ENCODE measurements around the gene PLEKHG7. TPM values are rescaled to one million over a fixed set of nuclear protein-coding genes. Genes with fewer than 3 reads are reported as not detected.
"Not testable (repeated sequence)": the region's sequence is repeated elsewhere in the genome, so short reads cannot be mapped to it uniquely, and the experiment has no call there.

Gene PLEKHG7
- total RNA-seq = not detected

DNA sequence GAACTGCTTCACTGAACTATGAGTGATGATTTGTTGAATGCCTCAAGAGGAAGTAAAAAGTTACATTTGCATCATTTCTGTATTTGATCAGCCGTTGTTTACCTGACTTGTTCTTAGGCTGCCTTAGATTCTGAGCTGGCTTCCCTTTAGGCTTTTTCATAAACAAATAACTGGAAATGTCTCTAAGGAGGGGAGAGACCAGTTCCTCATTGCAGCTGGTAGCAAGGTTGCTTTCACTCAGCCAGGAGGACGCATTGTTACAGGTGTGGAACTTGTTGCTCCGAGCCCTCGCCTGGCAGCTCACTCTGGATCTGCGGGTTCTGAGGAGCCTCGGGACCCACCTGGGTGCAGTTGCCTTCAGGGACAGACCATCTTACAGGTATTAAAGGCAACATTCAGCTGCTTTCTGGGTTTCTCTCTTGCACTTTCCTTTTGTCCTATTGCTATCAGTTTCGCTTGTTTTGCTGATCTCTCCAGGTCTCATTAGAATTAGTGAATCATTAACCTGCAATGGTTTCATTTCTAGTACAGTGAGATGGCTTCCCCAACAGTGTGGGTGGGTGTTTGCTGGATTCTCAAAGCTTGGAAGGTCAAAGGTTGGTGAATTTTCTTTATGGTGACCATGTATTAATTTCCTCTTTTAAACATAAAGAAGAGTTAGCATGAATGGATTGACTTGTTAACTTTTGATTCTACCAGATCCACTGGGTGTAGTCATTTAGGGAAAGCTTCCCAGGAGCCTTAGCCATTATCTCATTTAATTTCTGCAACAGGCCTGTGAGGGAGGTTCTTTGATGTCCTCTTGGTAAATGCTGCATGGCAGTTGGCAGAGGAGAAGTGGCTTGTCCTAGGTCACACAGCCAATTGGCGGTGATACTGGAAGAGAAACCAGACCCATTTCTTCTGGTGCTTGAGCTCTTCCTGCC lies at the start of gene PLEKHG7:
Gene PLEKHG7, plus strand, starts transcription at position 236 of the 926 bp plus-strand sequence. CDS start 3,643 bp downstream, outside the sequence.
- DNase-seq = no peak

DNA sequence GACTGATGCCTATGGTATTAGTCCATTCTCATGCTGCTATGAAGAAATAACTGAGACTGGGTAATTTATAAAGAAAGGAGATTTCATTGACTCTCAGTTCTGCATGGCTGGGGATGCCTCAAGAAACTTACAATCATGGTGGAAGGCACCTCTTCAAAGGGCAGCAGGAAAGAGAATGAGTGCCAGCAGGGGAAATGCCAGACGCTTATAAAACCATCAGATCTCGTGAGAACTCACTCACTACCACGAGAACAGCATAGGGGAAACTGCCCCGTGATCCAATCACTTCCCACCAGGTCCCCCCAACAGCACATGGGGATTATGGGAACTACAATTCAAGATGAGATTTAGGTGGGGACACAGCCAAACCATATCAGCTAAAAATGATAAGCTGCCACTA lies 48.5 kb upstream of the PLEKHG7 start:
- DNase-seq = not testable (repeated sequence)

- peak; percentile 56 for DNase-seq
These were observed 47.9 kb upstream of the PLEKHG7 start for GRCh38 chr12:92654929-92655328.

DNA sequence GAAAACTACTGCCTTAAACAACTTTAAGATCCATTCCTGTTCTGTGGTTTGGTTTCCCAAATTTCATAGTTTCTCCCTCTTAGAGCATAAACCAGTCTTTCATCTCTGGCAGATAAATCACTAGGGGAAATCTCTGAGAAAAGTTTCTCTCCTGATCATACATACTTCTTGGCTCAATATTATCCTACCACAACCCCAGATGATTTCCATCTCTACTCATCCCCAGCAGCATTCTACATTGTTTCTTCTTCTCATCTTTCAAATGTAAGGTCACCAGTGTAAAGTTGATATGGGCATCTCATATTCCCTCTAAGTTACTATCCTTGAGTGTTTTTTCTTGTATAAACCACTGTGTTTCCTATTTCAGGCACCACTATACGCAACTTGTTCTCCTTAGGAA lies 45.9 kb upstream of the PLEKHG7 start:
- DNase-seq = no peak

DNA sequence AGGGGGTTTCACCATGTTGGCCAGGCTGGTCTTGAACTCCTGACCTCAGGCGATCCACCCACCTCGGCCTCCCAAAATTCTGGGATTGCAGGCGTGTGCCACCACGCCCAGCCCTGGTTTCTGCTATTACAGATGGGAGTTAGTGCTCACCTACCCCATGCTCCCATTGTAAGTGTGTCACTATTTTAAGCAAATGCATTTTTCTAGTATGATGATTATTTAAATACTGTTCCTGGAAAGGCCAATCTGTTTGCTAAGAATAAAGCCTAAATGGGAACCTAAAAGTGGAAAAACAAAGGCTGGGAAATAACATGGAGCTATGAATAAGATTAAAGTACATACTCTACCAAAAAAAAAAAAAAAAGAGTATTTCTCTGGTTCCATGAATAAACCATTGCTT lies 45.0 kb upstream of the PLEKHG7 start:
- no peak for DNase-seq

GRCh38 chr12:92658611-92659010 lies 44.2 kb upstream of the PLEKHG7 start:
- no peak for DNase-seq

GRCh38 chr12:92661269-92661668 lies 41.5 kb upstream of the PLEKHG7 start:
- no peak for DNase-seq

DNA sequence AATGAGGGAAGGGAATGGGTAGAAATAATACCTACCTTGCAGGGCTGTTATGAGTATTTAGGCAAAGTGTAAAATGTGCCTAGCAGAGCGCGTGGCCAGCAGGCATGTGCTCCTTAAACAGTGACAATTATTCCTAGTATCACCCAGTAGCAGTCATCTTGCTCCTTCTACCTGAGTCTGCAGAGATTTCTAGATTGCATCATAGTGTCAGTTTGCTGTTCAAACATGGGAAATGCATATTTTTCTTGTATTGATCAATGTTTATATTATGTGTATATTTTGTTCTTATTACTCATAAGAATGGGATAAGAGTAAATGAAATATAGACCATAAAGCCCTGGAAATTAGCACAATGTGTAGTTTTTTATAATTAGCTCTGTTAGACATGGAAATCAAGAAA lies 37.3 kb upstream of the PLEKHG7 start:
- DNase-seq = no peak

DNA sequence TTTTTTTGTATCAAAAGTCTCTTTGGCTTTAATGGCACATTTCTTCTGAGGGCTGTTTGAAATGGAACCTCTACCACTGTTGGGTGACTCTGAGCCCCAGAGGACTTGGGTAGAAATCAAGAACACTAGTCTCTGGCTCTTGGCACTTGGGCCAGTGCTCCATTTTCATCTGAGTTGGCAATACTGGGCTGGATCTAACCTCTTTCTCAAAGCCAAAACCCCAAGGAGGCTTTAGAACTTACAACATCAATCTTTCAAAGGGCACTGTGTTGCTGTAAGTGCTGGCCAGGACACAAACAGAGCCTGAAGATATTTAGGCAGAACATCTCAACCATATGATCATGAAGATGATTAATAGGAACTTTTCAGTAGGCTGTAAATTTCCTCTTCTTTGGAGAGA lies 34.0 kb upstream of the PLEKHG7 start:
- DNase-seq = no peak

- DNase-seq = not testable (repeated sequence)
These were observed 31.3 kb upstream of the PLEKHG7 start for GRCh38 chr12:92671524-92671923.

GRCh38 chr12:92673756-92674155 lies 29.0 kb upstream of the PLEKHG7 start:
- no peak for DNase-seq

DNA sequence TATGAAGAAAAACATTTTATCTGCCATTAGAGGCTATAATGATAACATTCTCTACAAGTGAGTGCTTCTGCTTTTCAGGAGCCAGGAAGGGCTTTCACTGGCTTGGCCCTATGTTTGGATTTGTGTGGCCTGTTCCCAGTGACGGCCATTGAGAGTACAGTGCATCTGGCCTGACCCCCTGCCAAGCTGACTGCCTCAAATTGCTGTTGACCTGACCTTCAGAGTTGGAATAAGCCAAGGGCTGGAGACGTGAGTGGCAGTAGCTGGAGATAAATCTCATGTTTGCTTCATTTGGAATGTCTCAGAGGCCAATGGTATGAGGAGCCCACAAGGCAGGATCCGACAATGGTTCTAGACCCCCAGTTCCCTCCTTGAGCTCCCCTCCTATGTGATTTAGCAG lies 28.3 kb upstream of the PLEKHG7 start:
- no peak for DNase-seq

GRCh38 chr12:92675092-92675865 lies 27.5 kb upstream of the PLEKHG7 start:
- no peak for DNase-seq

DNA sequence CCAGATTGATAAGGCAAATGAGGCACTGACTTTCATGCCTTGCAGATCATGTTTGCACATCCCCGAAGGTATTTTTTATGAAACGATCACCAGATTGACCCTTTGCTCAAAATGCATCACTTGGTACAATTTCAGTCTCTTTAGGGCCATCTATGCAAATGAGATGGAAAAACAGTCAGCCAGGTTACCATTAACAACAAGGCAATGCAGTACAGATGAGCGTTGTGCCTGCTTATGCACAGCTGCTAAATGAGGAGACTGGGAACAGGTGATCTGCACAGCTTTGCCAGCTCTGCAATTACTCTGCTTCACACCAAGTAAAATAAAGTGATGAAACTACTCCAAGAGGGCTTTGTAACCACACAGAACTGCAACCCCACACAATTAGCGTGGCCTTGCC lies 26.1 kb upstream of the PLEKHG7 start:
- DNase-seq = peak; percentile 36

DNA sequence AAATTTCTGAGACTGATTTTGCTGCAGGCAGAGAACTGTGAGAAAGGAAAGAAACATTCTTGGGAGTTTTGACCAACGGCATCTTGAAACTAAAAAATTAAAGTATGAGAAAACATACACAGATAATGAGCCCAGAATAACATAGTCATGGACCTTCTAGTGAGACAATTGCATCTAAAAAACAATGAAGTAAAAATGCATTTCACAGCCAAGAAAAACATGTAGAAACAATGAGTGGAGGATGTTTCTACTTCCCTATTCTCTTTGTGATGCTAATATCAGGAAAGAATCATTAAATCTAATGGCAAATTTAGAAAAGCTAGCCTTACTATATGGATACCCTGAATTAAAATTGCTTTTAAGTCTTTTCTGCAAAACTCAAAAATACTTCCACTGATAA lies 12.2 kb upstream of the PLEKHG7 start:
- no peak for DNase-seq

DNA sequence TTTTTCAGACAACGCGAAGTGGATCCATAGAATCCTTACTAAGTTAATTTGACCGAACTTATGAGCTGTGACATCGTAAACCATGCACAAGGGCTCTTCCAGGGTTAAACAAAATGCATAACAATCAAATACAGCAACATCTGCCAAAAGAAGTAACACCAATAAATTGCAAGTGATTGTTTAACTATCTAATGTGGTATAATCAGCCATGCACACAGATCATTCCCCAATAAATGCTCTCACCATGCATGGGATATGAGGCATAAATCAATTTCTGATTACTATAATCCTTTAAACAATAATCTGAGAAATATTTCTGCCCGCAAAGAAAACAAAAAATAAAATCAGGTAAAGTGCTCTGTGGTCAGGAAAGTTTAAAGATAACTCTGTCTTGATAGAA lies 7.7 kb upstream of the PLEKHG7 start:
- DNase-seq = no peak

DNA sequence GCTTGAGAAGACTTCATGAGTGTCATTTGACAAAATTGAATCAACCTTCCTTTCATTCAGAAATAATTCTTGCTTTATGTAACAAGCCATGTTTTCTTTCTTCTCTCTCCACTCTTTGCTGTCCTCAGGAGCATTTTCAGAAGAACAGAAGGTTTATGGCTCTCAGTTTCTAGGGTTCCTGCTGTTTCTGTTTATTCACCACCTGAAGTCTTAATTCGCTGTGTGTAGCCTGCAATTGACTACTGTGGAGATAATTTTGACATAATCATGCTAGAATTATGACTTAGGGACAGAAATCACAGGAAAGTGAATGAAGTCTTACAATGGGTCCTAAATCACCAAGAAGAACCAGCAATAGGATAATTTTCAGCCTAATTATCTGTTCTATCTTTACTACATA lies 7.2 kb upstream of the PLEKHG7 start:
- DNase-seq = no peak

DNA sequence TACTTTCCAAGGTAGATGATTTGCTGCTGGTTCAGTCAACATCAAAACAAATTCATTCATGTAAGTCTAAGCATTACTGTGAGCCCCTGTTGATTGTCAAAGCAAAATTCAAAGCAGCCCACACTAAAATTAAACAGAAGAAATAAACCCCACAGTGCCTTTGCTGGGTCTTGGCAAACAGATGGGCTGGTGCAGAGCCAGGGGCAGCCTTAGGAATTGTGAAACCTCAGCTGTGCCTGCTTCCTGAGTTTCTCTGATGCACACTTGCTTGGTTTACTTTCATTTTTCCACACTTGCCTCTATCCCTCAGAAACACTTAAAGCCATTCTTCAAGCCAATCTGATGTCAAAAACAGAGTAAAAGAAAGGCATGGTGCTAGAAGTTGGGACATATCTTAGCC lies 6.6 kb upstream of the PLEKHG7 start:
- DNase-seq = peak; percentile 82

DNA sequence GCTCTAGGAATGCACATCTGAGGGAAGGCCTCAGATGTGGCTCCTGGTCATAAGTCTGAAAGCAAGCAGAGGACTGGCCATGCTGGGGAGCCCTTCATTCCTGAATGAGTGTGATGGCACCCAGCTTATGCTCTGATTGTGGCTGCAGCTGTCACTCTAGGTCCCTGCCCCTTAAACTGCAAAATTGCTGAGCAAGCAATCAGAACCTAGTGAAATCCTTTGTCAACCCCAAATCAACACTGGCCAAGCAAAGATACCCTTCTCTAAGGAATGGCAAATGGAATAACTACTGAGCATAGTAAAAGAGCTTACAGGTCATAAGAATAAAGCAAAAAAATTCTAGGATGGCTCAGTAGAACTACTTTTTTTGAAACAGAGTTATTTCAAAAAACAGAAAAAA lies 4.3 kb upstream of the PLEKHG7 start:
- no peak for DNase-seq

DNA sequence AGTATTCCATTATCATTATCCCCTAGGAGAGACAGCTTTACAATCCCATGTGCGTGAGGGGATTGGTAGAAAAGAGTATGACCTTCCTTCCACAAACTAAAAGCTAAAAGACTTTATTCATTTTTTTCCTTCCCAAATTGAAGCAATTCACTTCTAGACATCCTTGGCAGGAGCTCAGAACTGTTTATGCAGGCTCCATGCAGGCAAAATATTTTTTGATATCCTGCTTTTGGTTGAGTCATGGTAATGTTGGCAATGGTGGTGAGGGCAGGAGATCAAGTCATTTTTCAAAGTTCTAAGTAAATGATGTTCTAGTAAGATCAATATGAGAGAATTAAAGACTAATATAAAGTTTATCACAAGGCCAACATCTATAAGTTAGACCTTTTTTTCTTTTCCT lies 1.3 kb upstream of the PLEKHG7 start:
- DNase-seq = no peak

DNA sequence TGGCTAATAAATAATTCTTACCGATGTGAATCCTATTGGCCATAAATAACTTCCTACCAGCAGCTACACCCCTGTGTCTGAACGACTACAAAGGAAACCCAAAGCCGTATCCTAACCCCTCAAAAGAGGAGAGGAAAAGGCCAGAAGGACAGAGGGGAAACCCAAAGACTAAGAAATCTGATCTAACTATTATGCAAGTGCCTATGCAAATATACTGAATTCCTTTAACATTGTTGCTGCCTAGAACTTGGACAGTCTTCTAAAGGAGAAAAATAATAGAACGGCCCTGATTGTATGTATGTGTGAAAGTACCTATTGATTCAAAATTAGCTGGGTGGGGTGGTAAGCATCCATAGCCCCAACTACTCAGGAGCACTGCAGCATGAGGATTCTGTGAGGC lies 997 bp downstream of the PLEKHG7 start:
- no peak for DNase-seq

DNA sequence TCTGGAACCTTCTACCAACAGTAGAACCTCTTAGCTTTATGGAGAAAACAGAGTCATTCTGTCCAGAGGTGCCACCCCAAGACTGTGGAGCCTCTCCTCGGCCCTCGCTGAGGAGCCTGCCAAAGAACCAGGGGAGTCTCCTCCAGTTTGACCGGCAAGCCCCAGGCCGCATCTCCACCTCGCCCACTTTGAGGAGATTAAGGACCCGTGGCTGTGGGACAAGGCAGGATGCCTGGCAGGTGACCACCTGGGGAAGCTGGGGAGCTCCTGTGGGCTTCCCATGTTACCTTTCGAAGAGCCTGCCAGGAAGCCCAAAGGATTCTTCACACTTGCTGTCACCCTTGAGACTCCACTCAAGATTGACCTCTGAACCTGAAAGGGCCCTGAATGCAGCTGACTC lies 3.8 kb downstream of the PLEKHG7 start:
- no peak for DNase-seq

GRCh38 chr12:92707926-92708325 lies 5.1 kb downstream of the PLEKHG7 start:
- no peak for DNase-seq

DNA sequence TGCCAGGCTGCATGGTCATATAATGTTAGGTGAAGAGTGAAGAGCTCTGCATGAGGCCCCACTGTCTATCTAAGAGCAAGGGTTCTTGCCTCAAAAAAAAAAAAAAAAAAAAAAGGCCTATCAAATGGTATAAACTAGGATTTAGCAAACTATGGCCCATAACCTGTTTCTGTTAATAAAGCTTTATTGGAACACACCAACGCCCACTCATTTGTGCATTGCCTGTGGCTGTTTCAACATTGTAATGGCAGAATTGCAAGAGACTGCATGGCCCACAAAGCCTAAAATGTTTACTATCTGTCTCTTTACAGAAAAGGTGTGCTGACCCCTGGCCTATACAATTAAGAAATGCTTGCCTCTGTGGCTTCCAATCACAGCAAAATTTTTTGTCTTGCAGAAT lies 12.8 kb downstream of the PLEKHG7 start:
- no peak for DNase-seq

Data from tongue (tissue), 2 donors.